HFF-Myc (cell line): ENCODE results near the gene PRKCB.

ENCODE experiments used
- DNase-seq: peaks from one replicate; pipeline ENCODE4 v3.0.0-alpha.2; 2011; ENCODE audit warnings: low read depth; ENCODE audit errors: extremely low read depth
- H3K4me3 ChIP-seq: replicated peaks from 2 replicates; pipeline ENCODE4 v1.5.1; 2011; ENCODE audit warnings: low read depth, mild to moderate bottlenecking, control low read depth, low read length
- CTCF ChIP-seq: IDR thresholded peaks from 2 replicates; pipeline ENCODE4 v1.5.1; 2012; ENCODE audit warnings: mild to moderate bottlenecking, low read depth, low read length, control low read depth; ENCODE audit errors: missing control alignments

The PRKCB gene

GRCh38 chr16:23999663-24000062, 163.9 kb downstream of the PRKCB start:
- no peak for TF ChIP-seq CTCF
- no peak for DNase-seq
- H3K4me3 ChIP-seq, result no peak overlapping the region

- H3K4me3 ChIP-seq, result no peak overlapping the region
- no peak for DNase-seq
- TF ChIP-seq CTCF, result no peak
Observed at GRCh38 chr16:24001710-24002109, 165.9 kb downstream of the PRKCB start.

- no peak for TF ChIP-seq CTCF
- no peak for DNase-seq
- no peak overlapping the region for H3K4me3 ChIP-seq
Observed at GRCh38 chr16:24002619-24003018, 166.8 kb downstream of the PRKCB start.

- H3K4me3 ChIP-seq, result no peak overlapping the region
- no peak for TF ChIP-seq CTCF
- DNase-seq, result no peak
Observed at GRCh38 chr16:24005577-24005976, 169.8 kb downstream of the PRKCB start.

GRCh38 chr16:24007391-24007790, 171.6 kb downstream of the PRKCB start:
- no peak overlapping the region for H3K4me3 ChIP-seq
- DNase-seq, result no peak
- TF ChIP-seq CTCF, result no peak

GRCh38 chr16:24007934-24008333, 172.2 kb downstream of the PRKCB start:
- H3K4me3 ChIP-seq, result no peak overlapping the region
- DNase-seq, result no peak
- no peak for TF ChIP-seq CTCF

GRCh38 chr16:24009098-24009497, 173.3 kb downstream of the PRKCB start:
- no peak for TF ChIP-seq CTCF
- no peak overlapping the region for H3K4me3 ChIP-seq
- no peak for DNase-seq
